Astrocyte (in vitro differentiated cells and primary cell): ENCODE results near the gene CSNK2A1.

Experiments
- EZH2 ChIP-seq: IDR thresholded peaks from 2 replicates; pipeline ENCODE4 v1.6.1; 2012; ENCODE audit warnings: mild to moderate bottlenecking, low read length, inconsistent platforms; ENCODE audit not compliant: insufficient read depth
- TF ChIP-seq, protein P1 (sequence below): IDR thresholded peaks from 2 replicates; pipeline ENCODE4 v1.5.1; 2011; ENCODE audit warnings: low read depth, mild to moderate bottlenecking, inconsistent platforms, low read length, moderate library complexity; ENCODE audit not compliant: insufficient read depth

DNA sequence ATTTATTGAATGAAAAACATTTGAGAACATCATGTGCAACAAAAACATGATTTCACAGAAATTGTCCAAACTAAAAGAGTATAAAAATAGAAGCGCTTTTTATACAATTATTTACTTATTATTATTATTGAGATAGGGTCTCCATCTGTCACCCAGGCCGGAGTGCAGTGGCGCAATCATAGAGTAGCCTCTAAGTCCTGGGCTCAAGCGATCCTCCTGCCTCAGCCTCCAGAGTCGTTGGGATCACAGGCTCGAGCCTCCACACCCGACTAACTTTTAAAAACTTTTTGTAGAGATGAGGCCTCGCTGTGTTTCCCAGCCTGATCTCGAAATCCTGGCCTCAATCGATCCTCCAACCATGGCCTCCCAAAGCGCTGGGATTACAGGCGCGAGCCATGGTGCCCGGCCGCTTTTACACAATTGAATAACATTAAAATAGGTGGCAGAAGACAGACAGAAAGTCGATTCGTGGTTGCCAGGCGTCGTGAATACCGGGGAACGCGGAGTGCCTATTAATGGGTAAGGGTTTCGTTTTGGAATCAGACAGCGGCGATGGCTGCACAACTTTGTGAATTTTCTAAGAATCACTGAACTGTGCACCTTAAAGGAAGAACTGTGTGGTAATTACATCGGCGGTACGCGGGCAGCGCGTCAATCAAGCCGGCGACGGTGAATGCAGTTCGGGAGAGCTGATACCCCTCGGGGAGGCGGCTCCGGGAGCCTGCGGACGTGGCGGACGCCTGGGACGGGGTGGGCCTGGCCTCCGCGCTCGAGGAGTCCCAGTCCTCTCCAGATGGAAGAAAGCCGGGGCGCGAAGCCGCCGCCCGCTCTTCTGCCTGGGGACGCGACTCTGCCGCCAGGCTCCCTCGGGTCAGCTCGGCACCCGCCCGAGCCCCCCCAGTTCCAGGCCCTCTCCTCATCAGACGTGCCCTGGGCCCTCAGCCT, 82.1 kb downstream of the CSNK2A1 start:
- TF ChIP-seq EZH2, result no peak
- TF ChIP-seq, protein P1, sequence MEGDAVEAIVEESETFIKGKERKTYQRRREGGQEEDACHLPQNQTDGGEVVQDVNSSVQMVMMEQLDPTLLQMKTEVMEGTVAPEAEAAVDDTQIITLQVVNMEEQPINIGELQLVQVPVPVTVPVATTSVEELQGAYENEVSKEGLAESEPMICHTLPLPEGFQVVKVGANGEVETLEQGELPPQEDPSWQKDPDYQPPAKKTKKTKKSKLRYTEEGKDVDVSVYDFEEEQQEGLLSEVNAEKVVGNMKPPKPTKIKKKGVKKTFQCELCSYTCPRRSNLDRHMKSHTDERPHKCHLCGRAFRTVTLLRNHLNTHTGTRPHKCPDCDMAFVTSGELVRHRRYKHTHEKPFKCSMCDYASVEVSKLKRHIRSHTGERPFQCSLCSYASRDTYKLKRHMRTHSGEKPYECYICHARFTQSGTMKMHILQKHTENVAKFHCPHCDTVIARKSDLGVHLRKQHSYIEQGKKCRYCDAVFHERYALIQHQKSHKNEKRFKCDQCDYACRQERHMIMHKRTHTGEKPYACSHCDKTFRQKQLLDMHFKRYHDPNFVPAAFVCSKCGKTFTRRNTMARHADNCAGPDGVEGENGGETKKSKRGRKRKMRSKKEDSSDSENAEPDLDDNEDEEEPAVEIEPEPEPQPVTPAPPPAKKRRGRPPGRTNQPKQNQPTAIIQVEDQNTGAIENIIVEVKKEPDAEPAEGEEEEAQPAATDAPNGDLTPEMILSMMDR, result no peak
